Stomach (tissue), 9 donors: Measurements from ENCODE around the gene TMOD1. TPM values are rescaled to one million over a fixed set of nuclear protein-coding genes. Genes with fewer than 3 reads are reported as not detected.
A peak's percentile ranks its signal among the peaks of the same experiment; 100 is the strongest.

ENCODE experiments used
- DNase-seq, 2 donors: peaks; one replicate each; pipeline versions ENCODE4 v3.0.0 to v3.0.0-alpha.2; 2013 to 2019
- H3K27ac ChIP-seq, 5 donors: fragments of 200-600 bp in 4 of 5; sonication (generic) in 4 of 5; one replicate each; pipeline ENCODE4 v1.5.1; 2013 to 2019; ENCODE audit warnings: mild to moderate bottlenecking in 1 of 5, moderate library complexity in 1 of 5
- H3K27me3 ChIP-seq, 3 donors: fragments of 200-600 bp; sonication (generic); one replicate each; pipeline ENCODE4 v1.5.1; 2017 to 2019; ENCODE audit warnings: mixed run types in 1 of 3
- H3K36me3 ChIP-seq, 4 donors: fragments of 200-600 bp; sonication (generic); 1 replicate in 3 of 4; 2 replicates in 1 of 4; pipeline ENCODE4 v1.5.1; 2016 to 2019
- H3K4me1 ChIP-seq, 4 donors: fragments of 200-600 bp; sonication (generic); one replicate each; pipeline ENCODE4 v1.5.1; 2016 to 2019
- H3K4me3 ChIP-seq, 4 donors: fragments of 200-600 bp; sonication (generic) in 3 of 4; one replicate each; pipeline ENCODE4 v1.5.1; 2016 to 2019; ENCODE audit warnings: mild to moderate bottlenecking in 1 of 4
- H3K9me3 ChIP-seq, 4 donors: fragments of 200-600 bp; sonication (generic); one replicate each; pipeline ENCODE4 v1.5.1; 2016 to 2019
- CTCF ChIP-seq, 7 experiments: fragments of 450-650 bp in 4 of 7; fragments of 200-600 bp in 3 of 7; sonication (generic) in 3 of 7; IDR thresholded peaks; one replicate each; pipeline ENCODE4 v1.5.1; 2016 to 2019; ENCODE audit warnings: antibody characterized with exemption in 7 of 7, control low read depth in 2 of 7, mild to moderate bottlenecking in 1 of 7
- EP300 ChIP-seq: sonication (generic); formaldehyde crosslinking; IDR thresholded peaks from one replicate; pipeline ENCODE4 v1.6.1; 2017; ENCODE audit warnings: antibody characterized with exemption
- POLR2A ChIP-seq, 4 donors: fragments of 450-650 bp; IDR thresholded peaks; one replicate each; pipeline ENCODE4 v1.6.1; 2016; ENCODE audit warnings: antibody characterized with exemption in 4 of 4, control low read depth in 2 of 4, mild to moderate bottlenecking in 1 of 4, moderate library complexity in 1 of 4
- POLR2AphosphoS5 ChIP-seq, 3 donors: sonication (generic); formaldehyde crosslinking; IDR thresholded peaks; one replicate each; pipeline ENCODE4 v1.6.1; 2016; ENCODE audit warnings: antibody characterized with exemption in 3 of 3
- WGBS, 5 donors: extraction: QIAGEN DNeasy Blood & Tissue Kit in 3 of 5; methylation state at CpG; one replicate each; pipeline versions ENCODE4 v1.1.5 to v1.1.7; 2013 to 2018; 5-methylcytosine and 5-hydroxymethylcytosine counted together
- intact Hi-C: fragments of 100-400 bp; cut with DNase I; formaldehyde crosslinking; loops from one replicate; pipeline ENCODE4 v1.15.1; 2023; ENCODE audit warnings: low total_unique reads
- polyA plus RNA-seq, 3 donors: library from polyadenylated mRNA; stranded (reverse); fragments of 200-250 nt; gene quantifications; one replicate each; pipeline ENCODE4 v1.2.3, GENCODE V29; 2013
- total RNA-seq, 5 donors: library from RNA; depleted of rRNA; stranded (reverse); fragments of >200 nt; gene quantifications; one replicate each; pipeline versions ENCODE4 v1.1.0 to v1.2.3, GENCODE V29; 2014 to 2016
- donor health status: healthy with polysubstance abuse.
- donor health status: Bipolar disorder and iron deficiency.
- donor health status: healthy.

TMOD1 gene
- total and polyA plus RNA-seq, 8 donors, result 4.6 to 34.8 (median 11.2) TPM

- no peaks in the 10 kb centered on the region for H3K27me3 ChIP-seq
- H3K4me1 ChIP-seq, result peaks cover 33 to 67% (median 57%) of the 10 kb centered on the region in 4 donors
- no peaks in the 10 kb centered on the region for H3K9me3 ChIP-seq
- H3K27ac ChIP-seq, result no peak overlapping the region
- 69 to 74% (median 71%) methylated on average over 3 of the region's 3 CpGs for WGBS, 5 donors
- intact Hi-C loops, result no loop called here
- no peak overlapping the region for H3K4me3 ChIP-seq
- DNase-seq, result no peak
- TF ChIP-seq POLR2AphosphoS5 (IDR thresholded peaks at IDR 0.05) (no peak), CTCF (IDR thresholded peaks at IDR 0.05) (no peak), EP300 (no peak), POLR2A (IDR thresholded peaks at IDR 0.05) (no peak)
- H3K36me3 ChIP-seq, result peaks cover 0 to 13% (median 9%) of the 10 kb centered on the region in 4 donors
Measured at GRCh38 chr9:97636903-97637302, 135.4 kb downstream of the TMOD1 start.

GRCh38 chr9:97638666-97639065 is 137.2 kb downstream of the TMOD1 start:
- TF ChIP-seq POLR2AphosphoS5 (IDR thresholded peaks at IDR 0.05) (no peak), CTCF (IDR thresholded peaks at IDR 0.05) (no peak), EP300 (no peak), POLR2A (IDR thresholded peaks at IDR 0.05) (no peak)
- Histone ChIP-seq H3K27ac (no peak overlapping the region), H3K4me3 (no peak overlapping the region), H3K9me3 (no peaks in the 10 kb centered on the region), H3K36me3 (peaks cover 8 to 31% (median 25%) of the 10 kb centered on the region in 4 donors), H3K27me3 (no peaks in the 10 kb centered on the region), H3K4me1 (peaks cover 30 to 62% (median 51%) of the 10 kb centered on the region in 4 donors)
- 43 to 69% (median 64%) methylated on average over 3 of the region's 3 CpGs for WGBS, 5 donors
- DNase-seq, result no peak
- intact Hi-C loops, result no loop called here

GRCh38 chr9:97640325-97640724 is 138.9 kb downstream of the TMOD1 start:
- Histone ChIP-seq H3K9me3 (no peaks in the 10 kb centered on the region), H3K4me3 (no peak overlapping the region), H3K27ac (no peak overlapping the region), H3K27me3 (no peaks in the 10 kb centered on the region), H3K36me3 (peaks cover 15 to 46% (median 42%) of the 10 kb centered on the region in 4 donors), H3K4me1 (peaks cover 22 to 50% (median 41%) of the 10 kb centered on the region in 4 donors)
- 29 to 61% (median 45%) methylated on average over 2 of the region's 2 CpGs for WGBS, 5 donors
- DNase-seq, result peak in 1 of 2 donors; percentile 59
- no peak for TF ChIP-seq CTCF (IDR thresholded peaks at IDR 0.05)
- no peak for TF ChIP-seq POLR2A (IDR thresholded peaks at IDR 0.05)
- TF ChIP-seq EP300, result no peak
- no peak for TF ChIP-seq POLR2AphosphoS5 (IDR thresholded peaks at IDR 0.05)
- intact Hi-C loops, result no loop called here

- H3K4me3 ChIP-seq, result no peak overlapping the region
- H3K27me3 ChIP-seq, result no peaks in the 10 kb centered on the region
- no peak for DNase-seq
- intact Hi-C loops, result no loop called here
- no peak for TF ChIP-seq EP300
- TF ChIP-seq POLR2AphosphoS5 (IDR thresholded peaks at IDR 0.05), result no peak
- no peak for TF ChIP-seq POLR2A (IDR thresholded peaks at IDR 0.05)
- TF ChIP-seq CTCF (IDR thresholded peaks at IDR 0.05), result no peak
- H3K9me3 ChIP-seq, result no peaks in the 10 kb centered on the region
- peaks cover 0 to 1% (median under 1%) of the 10 kb centered on the region in 4 donors for H3K4me1 ChIP-seq
- no peak overlapping the region for H3K27ac ChIP-seq
- H3K36me3 ChIP-seq, result peaks cover 39 to 94% (median 89%) of the 10 kb centered on the region in 4 donors
Measured at GRCh38 chr9:97645720-97646119, 144.3 kb downstream of the TMOD1 start.
